Measurements from ENCODE around the gene MFSD6.
"Not testable (repeated sequence)": the region's sequence is repeated elsewhere in the genome, so short reads cannot be mapped to it uniquely, and the experiment has no call there.

The MFSD6 gene

GRCh38 chr2:190407662-190408537, at the start of gene MFSD6:
Gene MFSD6 (plus strand): TSS chr2:190408355. CDS start chr2:190436030, 27,675 bp downstream.
- TF ChIP-seq CTCF (IDR thresholded peaks at IDR 0.05; ENCODE audit: insufficient read depth, missing control alignments) = no peak
- DNase-seq (ENCODE audit: insufficient read length, low spot score) (no peak), FAIRE-seq (no peak)

- DNase-seq (ENCODE audit: insufficient read length, low spot score); FAIRE-seq: not testable (repeated sequence)
These were observed 49.3 kb upstream of the MFSD6 start for GRCh38 chr2:190358655-190359448.

GRCh38 chr2:190360561-190360960, 47.6 kb upstream of the MFSD6 start:
- FAIRE-seq (no peak), DNase-seq (ENCODE audit: insufficient read length, low spot score) (no peak)
- TF ChIP-seq CTCF (IDR thresholded peaks at IDR 0.05; ENCODE audit: insufficient read depth, missing control alignments) = no peak

GRCh38 chr2:190360965-190361364, 47.2 kb upstream of the MFSD6 start:
- no peak for DNase-seq (ENCODE audit: insufficient read length, low spot score)
- no peak for FAIRE-seq
- TF ChIP-seq CTCF (IDR thresholded peaks at IDR 0.05; ENCODE audit: insufficient read depth, missing control alignments) = no peak

- TF ChIP-seq CTCF (IDR thresholded peaks at IDR 0.05; ENCODE audit: insufficient read depth, missing control alignments) = no peak
- no peak for DNase-seq (ENCODE audit: insufficient read length, low spot score)
These were observed 46.6 kb upstream of the MFSD6 start for GRCh38 chr2:190361572-190361971.

GRCh38 chr2:190362894-190363293, 45.3 kb upstream of the MFSD6 start:
- no peak for TF ChIP-seq CTCF (IDR thresholded peaks at IDR 0.05; ENCODE audit: insufficient read depth, missing control alignments)
- no peak for DNase-seq (ENCODE audit: insufficient read length, low spot score)
- FAIRE-seq = no peak

More at GRCh38 chr2:190361572-190361971, 46.6 kb upstream of the MFSD6 start:
- FAIRE-seq = no peak

GRCh38 chr2:190365499-190366204, 42.5 kb upstream of the MFSD6 start:
- TF ChIP-seq CTCF (IDR thresholded peaks at IDR 0.05; ENCODE audit: insufficient read depth, missing control alignments) = no peak
- no peak for DNase-seq (ENCODE audit: insufficient read length, low spot score)
- FAIRE-seq = no peak

Measured in D721Med (cell line).